ENCODE results near the gene NEUROD1. TPM values are rescaled to one million over a fixed set of nuclear protein-coding genes. Genes with fewer than 3 reads are reported as not detected.

Gene NEUROD1
- total RNA-seq, 1 donor from 2014 or later, result not detected

DNA sequence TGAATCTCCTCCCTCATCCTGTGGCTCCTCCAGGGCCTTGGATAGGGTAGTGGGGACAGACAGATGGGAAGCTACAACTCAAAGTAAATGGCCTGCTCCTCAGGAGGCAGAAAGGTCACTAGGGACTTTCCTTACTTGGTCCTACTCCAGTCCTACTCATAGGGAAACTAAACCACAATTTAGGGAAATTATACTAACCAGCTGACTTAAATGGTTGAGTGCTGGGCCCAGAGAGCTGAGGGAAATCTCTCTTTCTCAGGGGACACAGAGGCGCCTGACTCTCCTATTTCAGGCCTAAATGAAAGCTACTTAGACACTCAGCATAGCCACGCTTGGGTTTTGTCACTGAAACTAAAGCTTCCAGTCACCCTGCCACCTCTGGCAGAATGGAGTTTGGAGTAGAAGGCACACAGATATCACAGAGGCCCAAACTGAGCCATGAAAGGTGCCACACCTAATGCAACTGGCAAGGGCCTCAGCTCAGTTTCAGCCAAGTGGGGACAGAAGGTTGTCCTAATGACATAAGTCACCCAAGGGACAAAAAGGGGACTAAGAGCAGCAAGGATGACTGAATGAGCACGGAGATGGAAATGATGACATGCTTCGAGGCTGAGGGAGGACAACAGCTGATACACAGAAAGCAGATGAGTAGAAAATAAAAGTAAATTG lies 47.5 kb downstream of the NEUROD1 start:
- DNase-seq, result no peak

DNA sequence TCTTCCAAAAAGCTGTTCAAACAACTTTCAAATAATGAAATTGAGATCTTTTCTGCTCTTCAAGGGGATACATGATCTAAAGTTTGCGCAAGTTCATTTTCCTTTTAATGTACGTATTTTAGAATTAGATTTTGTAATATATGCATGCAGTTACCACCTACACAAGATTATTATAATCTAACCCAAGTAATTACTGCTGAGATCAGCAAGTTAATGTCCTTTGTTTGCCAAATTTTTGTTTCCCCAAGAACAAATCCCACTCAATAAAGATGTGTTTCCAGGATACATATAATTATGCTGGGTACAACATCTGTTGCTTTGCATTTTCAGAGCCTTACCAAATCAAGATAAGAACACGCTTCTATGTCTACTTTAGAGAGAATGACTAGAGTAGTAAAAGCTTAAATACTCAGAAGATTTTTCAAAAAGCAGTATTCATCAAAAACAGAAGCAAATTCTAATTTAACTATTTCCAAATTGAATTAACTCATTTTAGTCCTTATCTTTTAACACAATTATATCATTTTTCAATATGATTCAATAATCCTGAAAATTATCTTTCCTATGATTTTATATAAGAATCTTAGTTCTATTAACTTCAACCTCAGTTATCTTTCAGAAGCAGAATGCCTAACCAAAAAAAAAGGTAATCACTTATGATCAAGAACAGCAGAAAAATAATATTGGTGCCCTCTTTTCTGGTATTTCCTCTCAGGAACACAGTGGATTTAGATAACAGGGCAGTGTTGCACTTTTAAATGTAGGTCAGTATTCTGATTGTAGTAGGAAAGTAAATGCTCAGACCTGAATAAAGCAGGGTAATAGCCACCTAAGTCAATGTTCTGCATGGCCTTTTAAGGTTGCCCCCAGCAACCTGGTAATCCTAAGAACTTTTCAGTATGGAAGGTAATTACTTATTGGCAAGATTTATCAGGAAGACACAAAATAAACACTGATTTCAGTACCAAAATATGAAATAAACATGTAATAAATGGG lies 51.4 kb downstream of the NEUROD1 start:
- no peak for DNase-seq

GRCh38 chr2:181627545-181627944 lies 52.8 kb downstream of the NEUROD1 start:
- no peak for DNase-seq

DNA sequence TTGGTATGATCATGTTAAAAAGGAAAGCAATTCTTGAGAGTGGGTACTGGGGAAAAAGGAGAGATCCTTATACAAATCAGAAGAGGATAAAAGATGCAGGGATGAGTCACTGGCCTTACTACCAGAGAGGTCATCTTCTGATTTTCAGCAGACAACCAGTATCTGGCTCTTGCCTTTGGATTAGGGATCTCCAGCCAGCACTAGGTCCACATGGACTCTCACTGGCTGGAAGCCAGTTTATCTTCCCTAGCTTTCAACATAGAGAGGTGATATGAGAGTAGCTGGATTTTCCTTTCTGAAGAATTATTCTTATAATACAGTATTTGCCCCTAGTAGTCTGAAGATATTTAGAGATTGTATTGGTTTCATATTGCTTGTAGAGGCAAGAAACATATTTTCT lies 53.6 kb downstream of the NEUROD1 start:
- no peak for DNase-seq

Other genes with a start within 250 kb of the NEUROD1 start
- 16.6 TPM for gene ITGA4, start 223.1 kb downstream of the NEUROD1 start, total RNA-seq
- not detected for gene CERKL, start 23.4 kb downstream of the NEUROD1 start, total RNA-seq
- gene ITPRID2, start 211.2 kb upstream of the NEUROD1 start, total RNA-seq, result 138 TPM